HEK293 (cell line): ENCODE data around the gene PIP.

Experiments
- CTCF ChIA-PET: fragments of 350-600 bp; formaldehyde crosslinking; extraction: SDS; loops from one replicate; lab custom pipeline; 2021; ENCODE audit warnings: antibody characterized with exemption; lab: Yijun Ruan, JAX
- POLR2A ChIA-PET: fragments of 300-600 bp; formaldehyde crosslinking; extraction: SDS; loops from one replicate; lab custom pipeline; 2020; ENCODE audit warnings: antibody characterized with exemption, inconsistent platforms; lab: Yijun Ruan, JAX
- H3K27ac ChIP-seq: fragments of 200-500 bp; sonication (Bioruptor generic); 2 replicates; pipeline ENCODE4 v1.5.1; 2014; ENCODE audit warnings: low read depth, low read length, control low read depth, inconsistent platforms; ENCODE audit errors: extremely low read depth
- H3K36me3 ChIP-seq, 2 experiments: fragments of 200-500 bp in 1 of 2; sonication (Bioruptor generic) in 1 of 2; 1 replicate in 1 of 2; 2 replicates in 1 of 2; pipeline ENCODE4 v1.5.1; 2014 to 2017; ENCODE audit warnings: inconsistent platforms in 2 of 2, low read length in 2 of 2; ENCODE audit not compliant: control insufficient read depth in 2 of 2, insufficient read depth in 1 of 2
- H3K4me1 ChIP-seq: fragments of 200-500 bp; sonication (Bioruptor generic); 2 replicates; pipeline ENCODE4 v1.5.1; 2014; ENCODE audit warnings: mild to moderate bottlenecking, low read length, inconsistent platforms; ENCODE audit not compliant: control insufficient read depth, insufficient read depth
- H3K4me3 ChIP-seq: 2 replicates; pipeline ENCODE4 v1.5.1; 2011; ENCODE audit warnings: low read depth, mild to moderate bottlenecking, control low read depth, low read length, moderate library complexity
- H3K9me3 ChIP-seq: fragments of 200-500 bp; sonication (Bioruptor generic); 2 replicates; pipeline ENCODE4 v1.5.1; 2014; ENCODE audit warnings: low read depth, low read length, inconsistent platforms; ENCODE audit not compliant: control insufficient read depth, insufficient read depth
- GLI4 ChIP-seq: fragments of 450-650 bp; formaldehyde crosslinking; IDR thresholded peaks from 2 replicates; pipeline ENCODE4 v1.5.1; 2016; ENCODE audit warnings: missing biosample characterization, missing genetic modification characterization
- GLIS2 ChIP-seq: fragments of 450-650 bp; formaldehyde crosslinking; IDR thresholded peaks from 2 replicates; pipeline ENCODE4 v1.5.1; 2016; ENCODE audit warnings: missing biosample characterization, missing genetic modification characterization
- HOXA7 ChIP-seq: sonication (generic); formaldehyde crosslinking; IDR thresholded peaks from 2 replicates; pipeline ENCODE4 v1.8.1; 2022; ENCODE audit warnings: missing genetic modification reagents, borderline replicate concordance
- INSM2 ChIP-seq: fragments of 450-650 bp; formaldehyde crosslinking; IDR thresholded peaks from 2 replicates; pipeline ENCODE4 v1.5.1; 2016; ENCODE audit warnings: missing biosample characterization, missing genetic modification characterization
- KLF17 ChIP-seq: fragments of 450-650 bp; formaldehyde crosslinking; IDR thresholded peaks from 2 replicates; pipeline ENCODE4 v1.5.1; 2016; ENCODE audit warnings: missing biosample characterization, missing genetic modification characterization
- KLF9 ChIP-seq: fragments of 450-650 bp; formaldehyde crosslinking; IDR thresholded peaks from 2 replicates; pipeline ENCODE4 v1.5.1; 2016; ENCODE audit warnings: missing biosample characterization, missing genetic modification characterization, low read depth
- SALL2 ChIP-seq: fragments of 450-650 bp; formaldehyde crosslinking; IDR thresholded peaks from 2 replicates; pipeline ENCODE4 v1.5.0; 2017; ENCODE audit warnings: missing biosample characterization, mild to moderate bottlenecking, missing genetic modification characterization, borderline replicate concordance
- SCRT1 ChIP-seq: fragments of 450-650 bp; formaldehyde crosslinking; IDR thresholded peaks from 2 replicates; pipeline ENCODE4 v1.5.1; 2016; ENCODE audit warnings: missing biosample characterization, missing genetic modification characterization, borderline replicate concordance
- TSHZ1 ChIP-seq: fragments of 450-650 bp; formaldehyde crosslinking; IDR thresholded peaks from 2 replicates; pipeline ENCODE4 v1.5.1; 2016; ENCODE audit warnings: missing biosample characterization, missing genetic modification characterization, borderline replicate concordance
- WT1 ChIP-seq: fragments of 450-650 bp; formaldehyde crosslinking; IDR thresholded peaks from 2 replicates; pipeline ENCODE4 v1.5.1; 2016; ENCODE audit warnings: missing biosample characterization, missing genetic modification characterization
- ZBTB44 ChIP-seq: fragments of 450-650 bp; IDR thresholded peaks from 2 replicates; pipeline ENCODE4 v1.5.1; 2018; ENCODE audit warnings: missing biosample characterization, mild to moderate bottlenecking, missing genetic modification characterization
- ZNF114 ChIP-seq: fragments of 450-650 bp; formaldehyde crosslinking; IDR thresholded peaks from 2 replicates; pipeline ENCODE4 v1.5.0; 2017; ENCODE audit warnings: missing biosample characterization, missing genetic modification characterization
- ZNF121 ChIP-seq: fragments of 450-650 bp; formaldehyde crosslinking; IDR thresholded peaks from 2 replicates; pipeline ENCODE4 v1.5.1; 2016; ENCODE audit warnings: missing biosample characterization, missing genetic modification characterization
- ZNF155 ChIP-seq: fragments of 450-650 bp; formaldehyde crosslinking; IDR thresholded peaks from 2 replicates; pipeline ENCODE4 v1.5.1; 2016; ENCODE audit warnings: missing biosample characterization, missing genetic modification characterization
- ZNF311 ChIP-seq: fragments of 450-650 bp; formaldehyde crosslinking; IDR thresholded peaks from 2 replicates; pipeline ENCODE4 v1.5.1; 2017; ENCODE audit warnings: missing biosample characterization, missing genetic modification characterization, borderline replicate concordance
- ZNF423 ChIP-seq: fragments of 450-650 bp; formaldehyde crosslinking; IDR thresholded peaks from 2 replicates; pipeline ENCODE4 v1.5.1; 2016; ENCODE audit warnings: missing biosample characterization, missing genetic modification characterization
- ZNF513 ChIP-seq: fragments of 450-650 bp; IDR thresholded peaks from 2 replicates; pipeline ENCODE4 v1.5.1; 2018; ENCODE audit warnings: missing biosample characterization, missing genetic modification characterization
- ZNF596 ChIP-seq: fragments of 450-650 bp; IDR thresholded peaks from 2 replicates; pipeline ENCODE4 v1.5.0; 2018; ENCODE audit warnings: missing biosample characterization, mild to moderate bottlenecking, missing genetic modification characterization, moderate library complexity
- ZNF639 ChIP-seq: fragments of 450-650 bp; formaldehyde crosslinking; IDR thresholded peaks from 2 replicates; pipeline ENCODE4 v1.5.1; 2016; ENCODE audit warnings: missing biosample characterization, missing genetic modification characterization
- ZNF768 ChIP-seq: fragments of 450-650 bp; formaldehyde crosslinking; IDR thresholded peaks from 2 replicates; pipeline ENCODE4 v1.5.1; 2018; ENCODE audit warnings: missing biosample characterization, mild to moderate bottlenecking, missing genetic modification characterization
- ZNF791 ChIP-seq: fragments of 450-650 bp; formaldehyde crosslinking; IDR thresholded peaks from 2 replicates; pipeline ENCODE4 v1.5.1; 2016; ENCODE audit warnings: missing biosample characterization, missing genetic modification characterization

PIP gene

GRCh38 chr7:143147070-143147469 lies 15.2 kb downstream of the PIP start (continued):
- TF ChIP-seq SCRT1 (tag by site-specific recombination) (no peak), ZNF513 (no peak), ZNF155 (tag by site-specific recombination) (no peak), TSHZ1 (tag by site-specific recombination) (no peak)

- Histone ChIP-seq H3K9me3 (no peaks in the 10 kb centered on the region), H3K4me3 (no peak overlapping the region), H3K36me3 (no peaks in the 10 kb centered on the region), H3K27ac (no peak overlapping the region), H3K4me1 (no peaks in the 10 kb centered on the region)
- TF ChIP-seq ZNF423 (tag by site-specific recombination): no peak
- TF ChIP-seq ZNF768 (tag by site-specific recombination): no peak
- TF ChIP-seq SALL2 (tag by site-specific recombination): no peak
- TF ChIP-seq INSM2 (tag by site-specific recombination): no peak
- TF ChIP-seq, all 188 proteins: peak for 0
- ChIA-PET CTCF (no interaction called here), POLR2A (no interaction called here)
Measured at GRCh38 chr7:143148050-143148449, 16.2 kb downstream of the PIP start.

- TF ChIP-seq KLF9: no peak
- TF ChIP-seq HOXA7 (CRISPR knock-in tag): no peak
- TF ChIP-seq GLI4 (tag by site-specific recombination): no peak
- no peak for TF ChIP-seq WT1 (tag by site-specific recombination)
- TF ChIP-seq KLF17 (tag by site-specific recombination): no peak
- TF ChIP-seq ZNF639 (tag by site-specific recombination): no peak
- TF ChIP-seq ZNF311 (tag by site-specific recombination): no peak
- TF ChIP-seq ZNF596 (tag by site-specific recombination): no peak
- no peak for TF ChIP-seq GLIS2 (tag by site-specific recombination)
- no peak for TF ChIP-seq ZNF121 (tag by site-specific recombination)
- no peak for TF ChIP-seq ZBTB44 (tag by site-specific recombination)
- no peak for TF ChIP-seq ZNF114 (tag by site-specific recombination)
- TF ChIP-seq ZNF791 (tag by site-specific recombination): no peak
- H3K36me3 ChIP-seq: no peaks in the 10 kb centered on the region
- H3K4me1 ChIP-seq: no peaks in the 10 kb centered on the region
- no peak overlapping the region for H3K27ac ChIP-seq
- H3K4me3 ChIP-seq: no peak overlapping the region
- ChIA-PET POLR2A (no interaction called here), CTCF (no interaction called here)
- H3K9me3 ChIP-seq: no peaks in the 10 kb centered on the region
Measured at GRCh38 chr7:143148651-143149050, 16.8 kb downstream of the PIP start.
